Right ventricle myocardium superior (tissue), 1 donor: ENCODE data around the gene PLIN5. TPM values are rescaled to one million over a fixed set of nuclear protein-coding genes. Genes with fewer than 3 reads are reported as not detected.
"Not testable (repeated sequence)": the region's sequence is repeated elsewhere in the genome, so short reads cannot be mapped to it uniquely, and the experiment has no call there.

Experiments used
- ATAC-seq: fragments of 200-7000 bp; cut with Tn5 transposase; one replicate; pipeline ENCODE4 v1.9.1; 2020; ENCODE audit warnings: mild to moderate bottlenecking; ENCODE audit not compliant: poor library complexity
- DNase-seq: peaks from one replicate; pipeline ENCODE4 v3.0.0-alpha.2; 2020
- intact Hi-C: fragments of 100-400 bp; cut with DNase I; formaldehyde crosslinking; loops from one replicate; pipeline ENCODE4 v1.11.2; 2022
- total RNA-seq: library from RNA; stranded (reverse); fragmentation: NEBNext Ultra II Directional; extraction: Animal tissue kit (Norgen Biotek cat#: 25700); gene quantifications from one replicate; pipeline ENCODE4 v1.2.1, GENCODE V29; 2021
- donor health status: DM: no; HTN: yes; CAD: no; lungs with severe emphysema.

PLIN5 gene
- total RNA-seq, 1 donor from 2014 or later = 64.6 TPM

DNA sequence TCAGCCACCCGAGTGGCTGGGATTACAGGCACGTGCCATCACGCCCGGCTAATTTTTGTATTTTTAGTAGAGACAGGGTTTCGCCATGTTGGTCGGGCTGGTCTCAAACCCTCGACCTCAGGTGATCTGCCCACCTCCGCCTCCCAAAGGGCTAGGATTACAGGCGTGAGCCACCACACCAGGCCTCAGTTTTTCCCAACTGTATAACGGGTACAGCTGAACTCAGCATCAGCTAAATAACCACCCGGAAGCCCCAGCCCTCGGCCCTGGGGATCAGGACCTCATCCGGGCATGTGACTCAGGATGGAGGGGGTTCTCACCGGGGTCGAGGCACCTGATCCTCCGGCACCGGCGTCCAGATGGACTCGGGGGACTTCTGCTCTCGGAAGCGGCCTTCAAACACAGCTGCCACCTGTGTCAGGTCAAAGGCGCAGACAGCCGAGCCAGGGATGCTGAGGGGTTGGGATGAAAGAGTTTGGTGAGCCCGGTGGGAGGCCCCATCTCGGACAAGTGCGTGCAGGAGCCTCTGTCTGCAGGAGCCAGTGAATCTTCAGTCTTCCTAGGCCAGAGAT lies 15.5 kb upstream of the PLIN5 start:
- ATAC-seq (no peak), DNase-seq (no peak)
- intact Hi-C loops = no loop called here

DNA sequence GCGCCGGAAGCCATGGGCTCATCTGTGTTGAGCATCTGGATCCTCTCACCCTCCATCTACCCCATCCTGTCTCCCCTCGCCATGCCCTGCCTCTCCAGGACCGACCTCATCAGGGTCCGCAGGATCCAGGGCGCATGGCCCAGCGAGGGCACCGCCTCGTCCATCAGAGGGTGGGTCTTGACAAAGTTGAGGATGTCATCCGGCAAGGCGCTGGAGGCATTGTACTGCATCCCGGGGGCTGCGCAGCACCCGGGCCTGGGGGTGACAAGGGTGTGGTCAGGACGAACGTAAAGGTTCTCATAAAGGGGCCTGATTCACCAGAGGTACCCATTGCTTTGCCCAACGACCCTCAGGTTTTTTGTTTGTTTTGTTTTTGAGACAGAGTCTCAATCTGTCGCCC lies 15.0 kb upstream of the PLIN5 start:
- DNase-seq (no peak), ATAC-seq (no peak)
- intact Hi-C loops = no loop called here

DNA sequence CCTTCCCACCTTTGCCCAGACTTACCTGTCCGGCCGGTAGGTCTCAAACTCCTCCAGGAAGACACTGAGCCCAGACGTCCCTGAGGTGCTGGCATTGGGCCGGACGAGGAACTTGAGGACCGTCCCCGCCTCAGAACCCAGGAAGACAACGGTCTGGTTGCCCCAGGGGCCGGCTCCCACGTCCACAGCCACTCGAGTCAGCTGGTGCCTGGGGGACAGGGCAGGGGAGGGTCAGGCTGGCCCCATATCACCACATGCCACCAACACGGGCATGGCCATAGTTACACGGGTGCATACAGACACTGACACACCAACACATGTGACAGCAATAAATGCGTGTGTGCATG lies 13.2 kb upstream of the PLIN5 start:
- intact Hi-C loops = no loop called here
- ATAC-seq = no peak
- no peak for DNase-seq

DNA sequence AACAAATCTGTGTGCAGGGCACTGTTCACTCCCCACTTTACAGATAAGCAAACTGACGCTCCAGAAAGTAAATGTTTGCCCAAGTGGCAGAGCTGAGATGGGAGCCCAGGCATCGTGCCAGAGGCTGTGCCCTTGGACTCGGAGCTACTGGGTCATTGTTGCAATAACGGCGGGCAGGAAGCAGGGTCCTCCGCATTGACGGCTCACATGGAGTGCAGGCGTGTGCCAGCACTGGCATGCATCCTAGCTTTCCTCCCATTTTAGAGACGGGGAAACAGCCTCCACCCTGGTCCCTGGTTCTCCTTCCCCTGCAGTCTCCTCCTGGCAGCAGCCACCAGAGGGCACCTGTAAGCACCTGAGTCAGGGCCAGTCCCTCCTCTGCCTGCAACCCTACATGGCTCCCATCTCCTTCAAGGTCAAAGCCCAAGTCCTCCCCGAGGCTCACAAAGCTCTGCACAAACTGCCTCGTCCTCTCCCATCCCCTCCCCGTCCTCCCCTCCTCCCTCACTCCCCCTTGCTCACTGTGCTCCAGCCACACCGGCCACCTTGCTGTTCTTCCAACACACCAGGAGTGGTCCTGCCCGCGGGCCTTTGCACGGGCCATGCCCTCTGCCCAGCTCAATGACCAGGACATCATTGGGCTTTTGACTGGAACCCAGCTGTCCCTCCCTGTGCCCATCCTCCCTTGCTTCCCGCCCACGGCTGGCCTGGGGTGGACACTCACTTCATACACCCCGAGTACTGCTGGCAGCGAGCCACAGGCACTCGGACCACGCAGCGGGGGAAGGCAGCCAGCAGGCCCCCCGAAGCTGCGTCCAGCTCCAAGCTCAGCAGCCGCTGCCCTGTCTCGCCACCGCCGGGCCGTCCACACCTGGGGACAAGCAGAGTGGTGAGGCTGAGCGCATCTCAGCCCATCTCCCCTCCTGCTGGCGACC lies 12.5 kb upstream of the PLIN5 start:
- intact Hi-C loops = no loop called here
- DNase-seq = no peak
- peak; percentile 54 for ATAC-seq

DNA sequence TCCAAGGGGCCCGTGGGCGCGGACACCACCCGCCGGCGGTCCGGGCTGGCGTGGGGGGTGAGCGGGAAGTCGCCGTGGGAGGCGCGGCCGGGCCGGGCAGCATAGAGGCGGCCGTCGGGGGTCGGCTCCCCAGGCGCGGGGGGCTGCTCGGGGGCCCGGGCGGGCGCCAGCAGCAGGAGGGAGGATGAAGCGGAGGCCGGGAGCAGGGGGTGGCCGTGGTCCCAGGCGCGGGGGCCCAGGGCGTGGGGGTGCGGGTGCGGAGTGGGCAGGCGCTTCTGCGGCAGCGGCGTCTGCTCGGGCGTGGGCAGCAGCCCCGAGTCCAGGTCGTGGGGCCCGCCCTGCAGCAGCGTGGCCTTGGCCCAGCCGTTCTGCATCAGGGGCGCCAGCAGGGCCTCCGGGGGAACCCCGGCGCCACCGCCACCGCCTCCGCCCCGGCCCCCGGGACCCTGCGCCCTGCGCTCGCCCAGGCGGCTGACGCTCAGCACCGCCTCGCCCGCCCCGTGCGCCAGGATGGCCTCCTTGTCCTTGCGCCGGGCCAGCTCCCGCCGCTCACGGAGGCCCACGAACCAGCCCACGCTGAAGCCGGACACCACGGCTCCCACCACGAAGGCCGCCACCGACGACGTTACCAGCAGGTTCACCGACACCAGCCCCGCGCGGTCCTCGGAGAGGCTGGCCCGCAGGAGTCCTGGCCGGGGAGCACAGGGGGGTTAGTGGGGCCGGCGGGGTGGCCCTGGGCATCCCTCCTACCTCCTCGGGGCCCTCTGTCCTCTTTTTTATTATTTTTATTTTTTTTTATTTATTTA lies 9.0 kb upstream of the PLIN5 start:
- intact Hi-C loops = no loop called here
- no peak for DNase-seq
- ATAC-seq = no peak

DNA sequence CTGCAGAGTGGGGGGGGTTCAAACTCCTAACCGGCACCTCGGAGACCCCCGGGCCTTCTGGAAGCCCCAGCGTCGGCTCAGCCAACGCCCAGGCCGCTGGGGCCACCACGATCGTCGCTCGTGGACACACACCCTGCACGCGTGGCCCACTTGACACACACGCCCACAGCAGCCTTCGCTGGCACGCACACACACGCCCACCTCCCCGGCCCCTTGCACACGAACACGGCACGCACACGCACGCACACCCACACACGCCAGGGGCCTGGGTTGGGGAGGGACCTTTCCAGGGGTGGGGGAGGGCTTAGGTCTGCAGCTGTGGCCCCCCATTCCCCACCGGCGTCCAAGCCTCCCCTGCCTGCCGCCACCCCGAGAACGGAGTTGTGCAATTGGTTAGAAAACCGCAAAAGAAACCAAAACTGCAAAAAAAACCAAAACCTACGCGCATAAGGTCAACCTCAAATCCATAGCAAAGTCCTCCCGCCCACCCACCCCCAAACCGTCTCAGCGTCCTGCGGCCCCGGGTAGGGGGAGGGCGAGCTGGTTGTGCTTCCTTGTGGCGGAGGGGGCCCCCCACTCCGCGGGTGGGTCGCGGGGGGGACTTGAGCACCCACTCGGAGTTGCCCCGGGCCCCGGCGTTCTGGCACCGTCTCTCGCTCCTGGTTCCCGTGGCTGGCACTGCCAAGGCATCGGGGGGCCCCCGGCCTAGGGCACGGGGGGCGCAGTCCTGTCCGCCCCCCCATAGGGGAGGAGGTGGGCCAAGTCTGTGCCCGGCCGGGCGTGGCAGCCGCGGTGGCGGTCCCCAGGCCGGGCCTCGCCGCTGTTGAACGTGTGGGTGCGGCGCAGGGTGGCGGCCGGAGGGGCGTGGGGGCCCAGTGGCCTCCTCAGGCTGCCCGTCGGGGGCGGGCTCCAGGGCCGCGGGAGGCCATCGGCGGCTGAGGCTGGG lies 8.1 kb upstream of the PLIN5 start:
- intact Hi-C loops = no loop called here
- DNase-seq (no peak), ATAC-seq (no peak)

DNA sequence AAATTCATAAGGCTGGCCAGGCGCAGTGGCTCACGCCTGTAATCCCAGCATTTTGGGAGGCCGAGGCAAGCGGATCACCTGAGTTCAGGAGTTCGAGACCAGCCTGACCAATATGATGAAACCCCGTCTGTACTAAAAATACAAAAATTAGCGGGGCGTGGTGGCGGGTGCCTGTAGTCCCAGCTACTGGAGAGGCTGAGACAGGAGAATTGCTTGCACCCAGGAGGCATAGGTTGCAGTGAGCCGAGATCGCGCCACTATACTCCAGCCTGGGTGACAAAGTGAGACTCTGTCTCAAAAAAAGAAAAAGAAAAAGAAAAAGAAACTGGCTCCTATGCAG lies 6.8 kb upstream of the PLIN5 start:
- DNase-seq, intact Hi-C loops, ATAC-seq: not testable (repeated sequence)

DNA sequence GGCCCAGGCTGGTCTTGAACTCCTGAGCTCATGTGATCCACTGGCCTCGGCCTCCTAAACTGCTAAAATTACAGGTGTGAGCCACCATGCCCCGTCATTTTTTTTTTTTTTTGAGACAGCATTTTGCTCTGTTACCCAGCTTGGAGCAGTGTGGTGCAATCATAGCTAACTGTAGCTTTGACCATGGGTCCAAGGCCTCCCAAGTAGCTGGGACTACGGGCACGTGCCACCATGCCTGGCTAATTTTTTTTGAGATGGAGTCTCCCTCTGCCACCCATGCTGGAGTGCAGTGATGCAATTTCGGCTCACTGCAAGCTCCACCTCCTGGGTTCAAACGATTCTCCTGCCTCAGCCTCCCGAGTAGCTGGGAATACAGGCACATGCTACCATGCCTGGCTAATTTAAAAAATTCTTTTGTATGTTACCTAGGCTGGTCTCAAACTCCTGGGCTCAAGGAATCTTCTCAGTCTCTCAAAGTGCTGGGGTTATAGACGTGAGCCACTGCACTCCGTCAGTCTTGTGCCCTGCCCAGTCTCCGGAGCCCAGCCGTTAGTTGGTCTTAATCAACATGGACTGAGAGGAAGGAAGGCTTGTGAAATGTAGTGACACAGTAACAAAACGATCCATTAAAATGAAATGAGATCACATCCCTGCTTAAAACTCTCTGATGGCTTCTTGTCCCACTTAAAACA lies 6.2 kb upstream of the PLIN5 start:
- ATAC-seq (no peak), DNase-seq (no peak)
- intact Hi-C loops = no loop called here

DNA sequence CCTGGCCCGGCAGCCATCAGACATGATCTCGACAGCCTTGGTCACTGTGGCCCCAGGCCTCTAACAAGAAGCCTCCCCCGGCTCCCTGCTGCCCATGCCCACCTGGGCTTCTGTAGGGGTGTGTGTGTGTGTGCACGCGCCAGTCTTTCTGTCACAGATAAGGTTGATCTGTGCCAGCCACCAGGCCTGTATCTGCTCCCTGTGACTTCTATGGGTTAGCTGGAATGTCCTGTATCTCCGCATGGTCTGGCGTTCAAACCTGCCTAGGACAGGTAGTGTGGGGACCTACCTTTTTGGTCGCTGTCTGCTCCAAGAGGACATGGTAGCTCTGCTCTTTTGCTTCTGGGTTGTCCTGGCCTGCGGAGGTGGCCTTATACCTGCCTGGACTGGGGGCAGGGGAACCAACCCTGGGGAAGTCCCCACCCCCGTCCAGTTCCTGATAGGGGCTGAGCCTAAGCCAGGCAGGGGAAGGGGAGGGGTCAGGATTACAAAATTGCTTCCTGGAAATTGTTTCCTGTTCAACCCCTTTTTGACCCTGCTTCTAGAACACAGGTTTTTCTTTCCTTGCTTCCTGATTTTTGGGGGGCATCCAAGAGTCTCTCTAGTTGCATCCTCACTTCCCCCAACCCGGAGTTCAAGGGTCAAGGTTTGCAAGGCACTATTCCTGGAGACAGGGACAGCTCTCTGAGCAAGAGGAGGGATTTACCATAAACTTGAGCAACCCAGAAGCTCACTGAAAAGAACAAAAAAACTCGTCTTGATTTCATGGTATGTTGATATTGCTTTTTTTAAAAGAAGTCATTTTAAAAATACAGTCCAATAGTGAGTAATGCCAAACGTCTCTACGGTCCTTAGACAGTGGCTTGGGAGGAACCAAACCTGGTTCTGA lies 4.9 kb upstream of the PLIN5 start, which contains the start of gene LRG1:
LRG1 (minus strand) TSS at position 344 of the 889 bp plus-strand sequence; CDS start at position 321, 23 bp downstream.
- ATAC-seq = peak; percentile 15
- DNase-seq = no peak
- intact Hi-C loops = no loop called here

DNA sequence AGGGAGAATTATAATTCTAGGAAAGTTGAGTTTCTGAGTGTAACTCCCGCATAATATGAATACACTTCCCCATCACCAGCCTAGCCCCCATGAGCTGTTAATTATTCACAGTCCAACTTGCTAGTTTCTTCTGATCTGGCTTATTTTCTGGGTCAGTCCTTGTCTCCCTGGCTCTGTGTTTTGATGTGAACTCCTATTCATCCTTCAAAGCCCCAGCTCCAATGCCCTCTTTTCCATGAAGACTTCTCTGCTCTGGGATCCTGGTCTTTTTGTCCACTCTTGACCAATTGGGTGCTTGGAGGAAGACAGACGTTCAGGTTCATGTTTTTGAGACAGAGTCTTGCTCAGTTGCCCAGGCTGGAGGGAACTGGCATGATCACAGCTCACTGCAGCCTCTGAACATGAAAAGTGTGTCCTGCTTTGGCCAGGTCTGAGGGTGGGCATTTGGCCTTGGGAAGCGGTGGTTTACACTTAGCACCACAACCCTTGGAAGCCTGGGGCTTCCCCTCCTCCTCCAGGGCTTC lies 4.2 kb upstream of the PLIN5 start:
- ATAC-seq (no peak), DNase-seq (no peak)
- intact Hi-C loops = no loop called here

DNA sequence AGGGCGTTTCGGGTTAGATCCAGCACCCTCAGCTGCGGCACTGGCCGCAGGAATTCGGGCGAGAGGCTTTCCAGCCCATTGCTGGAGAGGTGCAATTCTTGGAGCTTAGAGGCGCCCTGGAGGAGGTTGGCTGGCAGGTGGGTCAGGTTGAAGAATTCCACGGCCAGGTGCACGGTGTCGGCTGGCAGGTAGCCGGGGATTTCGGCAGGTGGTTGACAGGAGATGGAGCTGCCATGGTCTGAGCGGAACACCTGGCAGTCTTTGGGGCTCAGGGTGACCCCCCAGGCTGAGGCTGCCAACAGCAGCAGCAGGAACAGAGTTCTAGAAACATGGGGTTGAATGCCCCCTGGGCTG lies 3.6 kb upstream of the PLIN5 start:
- intact Hi-C loops = no loop called here
- DNase-seq (no peak), ATAC-seq (no peak)

DNA sequence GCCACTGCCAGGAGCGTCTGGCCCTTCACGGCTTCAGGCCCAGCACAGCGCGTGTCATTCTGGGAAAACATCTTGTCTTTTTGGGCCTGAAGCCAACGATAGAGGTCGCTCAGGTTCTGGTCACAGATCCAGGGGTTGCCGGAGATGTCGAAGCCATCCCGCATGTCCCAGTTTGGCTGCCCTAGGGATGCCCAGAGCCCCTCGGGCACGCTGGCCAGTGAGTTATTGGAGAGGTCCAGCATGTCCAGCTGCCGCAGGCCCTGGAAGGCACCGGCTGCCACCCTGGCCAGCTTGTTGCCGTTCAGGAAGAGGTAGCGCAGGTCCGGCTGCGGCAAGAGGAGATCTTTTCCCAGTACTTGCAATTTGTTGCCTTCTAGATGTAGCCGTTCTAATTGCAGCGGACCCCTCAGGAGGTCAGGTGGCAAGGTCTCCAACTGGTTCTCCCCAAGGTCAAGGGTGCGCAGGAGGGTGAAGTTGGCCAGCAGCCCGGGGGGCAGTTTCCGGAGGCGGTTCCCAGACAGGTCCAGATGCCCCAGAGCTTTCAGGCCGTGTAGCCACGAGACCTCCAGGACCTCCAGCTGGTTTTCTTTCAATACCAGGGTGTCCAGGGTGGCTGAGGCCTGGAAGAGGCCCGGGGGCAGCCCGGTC lies 3.1 kb upstream of the PLIN5 start:
- ATAC-seq (peak; percentile 34), DNase-seq (no peak)
- intact Hi-C loops = no loop called here

DNA sequence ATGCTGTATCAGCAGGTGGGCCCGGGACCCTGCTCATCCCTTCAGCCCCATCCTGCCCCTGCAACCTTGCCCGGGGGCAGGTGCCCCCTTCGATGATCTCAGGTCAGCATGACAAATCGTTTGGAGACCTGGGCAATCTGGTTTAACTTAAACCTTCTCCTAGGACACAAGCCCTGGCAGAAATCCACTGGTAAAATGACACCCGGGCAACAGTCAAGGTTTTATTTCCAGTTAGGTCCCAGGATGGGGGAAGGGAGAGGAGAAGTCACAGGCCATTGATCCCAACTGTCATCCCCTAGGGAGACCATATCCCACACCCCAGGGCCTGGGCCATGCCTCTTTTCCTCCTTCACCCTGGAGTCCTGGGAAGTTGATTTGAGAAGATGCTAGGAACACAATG lies 1.8 kb upstream of the PLIN5 start:
- DNase-seq (no peak), ATAC-seq (no peak)
- intact Hi-C loops = no loop called here

DNA sequence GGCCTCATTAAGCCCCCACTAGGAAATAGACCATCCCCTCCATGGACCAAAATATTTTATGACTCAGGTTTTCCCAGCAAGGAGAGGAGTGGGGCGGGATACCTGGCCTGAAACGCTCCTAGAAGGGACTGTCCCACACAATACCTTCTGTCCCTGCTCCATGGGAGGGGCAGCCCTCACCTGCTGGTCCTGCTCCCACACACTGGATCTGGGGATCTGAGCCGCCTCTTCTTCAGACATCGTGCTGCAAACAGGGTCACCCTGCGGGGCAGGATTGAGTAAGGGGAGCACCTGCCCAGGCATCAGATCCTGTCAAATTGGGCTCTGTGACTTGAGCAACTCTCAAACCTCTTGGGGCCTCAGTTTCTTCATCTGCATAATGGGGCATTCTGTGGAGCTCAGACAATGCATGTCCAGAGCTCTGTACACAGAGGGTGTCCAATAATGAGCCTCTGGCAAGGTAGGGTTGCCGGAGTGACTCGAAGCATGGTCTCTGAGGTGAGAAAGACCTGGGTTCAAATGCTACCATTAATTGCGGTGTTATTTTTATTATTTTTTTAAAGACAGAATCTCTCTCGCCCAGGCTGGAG lies 1.1 kb downstream of the PLIN5 start:
- ATAC-seq = no peak
- intact Hi-C loops = no loop called here
- no peak for DNase-seq

DNA sequence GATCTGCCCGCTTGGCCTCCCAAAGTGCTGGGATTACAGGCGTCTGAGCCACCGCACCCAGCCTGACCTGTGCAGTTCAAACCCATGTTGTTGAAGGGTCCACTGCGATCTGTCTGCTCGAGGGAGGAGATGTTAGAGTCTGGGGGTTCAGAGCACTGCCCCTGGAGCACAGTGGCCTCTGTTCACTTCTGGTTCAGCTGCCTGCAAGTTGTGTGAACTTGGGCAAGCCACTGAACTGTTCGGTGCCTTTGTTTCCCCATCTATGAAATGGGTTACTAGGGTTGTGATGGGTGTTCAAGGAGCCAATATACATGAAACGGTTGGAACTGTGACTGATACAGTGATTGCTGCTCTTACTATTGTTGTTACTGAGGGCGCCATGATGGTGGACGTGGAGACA lies 1.7 kb downstream of the PLIN5 start:
- DNase-seq = no peak
- intact Hi-C loops = no loop called here
- no peak for ATAC-seq

DNA sequence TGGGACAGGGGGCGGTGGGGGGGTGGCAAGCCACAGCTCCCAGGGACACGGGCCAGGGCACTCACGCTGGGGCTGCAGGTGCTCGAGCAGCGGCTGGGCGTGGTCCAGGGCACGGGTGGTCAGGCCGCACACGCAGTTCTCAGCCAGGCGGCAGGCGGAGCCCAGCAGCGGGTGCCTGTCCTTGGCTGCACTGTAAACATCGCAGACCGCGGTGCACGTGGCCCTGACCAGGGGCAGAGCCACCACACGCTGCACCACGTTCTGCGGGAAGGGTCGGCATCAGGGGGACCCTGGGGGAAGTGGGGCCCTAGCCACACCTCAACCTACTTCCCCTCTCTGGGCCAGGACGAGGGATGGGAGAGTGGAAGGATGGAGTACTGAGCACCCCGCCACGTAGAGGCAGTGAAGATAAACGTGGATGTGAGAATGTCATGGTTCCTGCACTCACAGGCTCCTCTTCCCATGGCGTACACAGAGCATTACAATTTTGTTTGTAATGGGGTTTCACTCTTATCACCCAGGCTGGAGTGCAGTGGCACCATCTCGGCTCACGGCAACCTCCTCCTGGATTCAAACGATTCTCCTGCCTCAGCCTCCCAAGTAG lies 3.4 kb downstream of the PLIN5 start:
- intact Hi-C loops = no loop called here
- ATAC-seq (no peak), DNase-seq (no peak)
